ENCODE data around the gene ZNF14. TPM values are rescaled to one million over a fixed set of nuclear protein-coding genes. Genes with fewer than 3 reads are reported as not detected.
A peak's percentile ranks its signal among the peaks of the same experiment; 100 is the strongest.

ZNF14 gene
- total and polyA plus RNA-seq, 2 of the 13 experiments (the other 11 are each of a cell fraction or from before 2014, with no cell fraction given), result 1.9 to 6.2 TPM

DNA sequence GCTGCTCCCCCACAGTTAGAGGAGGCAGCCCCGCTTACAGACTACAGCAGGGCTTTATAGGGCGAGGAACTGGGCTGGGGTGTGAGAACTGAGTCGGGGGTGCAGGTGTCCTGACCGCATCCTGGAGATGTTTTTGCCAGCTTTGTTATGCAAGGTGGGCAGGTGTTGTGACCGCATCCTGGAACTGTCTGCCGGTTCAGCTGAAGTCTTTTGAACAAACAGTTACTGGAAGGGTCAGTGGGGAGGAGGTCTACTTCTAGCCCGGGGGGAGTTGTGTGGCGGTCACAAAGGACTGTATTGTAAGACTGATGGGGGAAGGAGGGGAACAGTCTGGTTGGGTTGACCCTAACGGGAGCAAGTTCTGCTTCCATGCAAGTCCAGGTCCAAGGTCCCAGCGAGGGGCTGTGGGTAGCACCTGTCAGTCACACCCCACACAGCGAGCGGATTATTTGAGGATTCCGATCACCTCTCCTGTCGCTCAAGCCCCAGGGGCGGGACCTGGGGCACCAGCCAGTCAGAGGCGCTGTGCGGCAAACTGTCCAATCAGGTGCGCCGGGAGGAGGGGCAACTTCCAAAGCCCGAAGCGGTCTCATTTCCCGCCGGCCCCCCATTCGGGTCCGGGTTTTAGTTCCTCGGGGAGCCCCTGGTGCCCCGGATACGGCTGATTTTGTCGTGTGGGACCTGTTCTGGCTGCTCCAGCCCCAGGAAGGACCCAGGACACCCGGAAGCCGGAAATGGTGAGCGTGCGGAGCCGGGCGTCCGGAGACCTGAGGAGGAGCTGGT is 64.5 kb downstream of the ZNF14 start, which contains the start of gene ZNF101 (continued):
- TF ChIP-seq HNRNPL (IDR thresholded peaks at IDR 0.05; ENCODE audit: low read depth, low read length), result no peak
- TF ChIP-seq RORA (CRISPR knock-in tag; IDR thresholded peaks at IDR 0.05), result no peak
- TF ChIP-seq, protein P1, sequence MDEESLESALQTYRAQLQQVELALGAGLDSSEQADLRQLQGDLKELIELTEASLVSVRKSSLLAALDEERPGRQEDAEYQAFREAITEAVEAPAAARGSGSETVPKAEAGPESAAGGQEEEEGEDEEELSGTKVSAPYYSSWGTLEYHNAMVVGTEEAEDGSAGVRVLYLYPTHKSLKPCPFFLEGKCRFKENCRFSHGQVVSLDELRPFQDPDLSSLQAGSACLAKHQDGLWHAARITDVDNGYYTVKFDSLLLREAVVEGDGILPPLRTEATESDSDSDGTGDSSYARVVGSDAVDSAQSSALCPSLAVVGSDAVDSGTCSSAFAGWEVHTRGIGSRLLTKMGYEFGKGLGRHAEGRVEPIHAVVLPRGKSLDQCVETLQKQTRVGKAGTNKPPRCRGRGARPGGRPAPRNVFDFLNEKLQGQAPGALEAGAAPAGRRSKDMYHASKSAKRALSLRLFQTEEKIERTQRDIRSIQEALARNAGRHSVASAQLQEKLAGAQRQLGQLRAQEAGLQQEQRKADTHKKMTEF (CRISPR knock-in tag; IDR thresholded peaks at IDR 0.05), result 0 out of 2 replicates have a peak, but pooled peaks have one; percentile 64
- TF ChIP-seq FIP1L1 (IDR thresholded peaks at IDR 0.05; ENCODE audit: borderline replicate concordance, insufficient read depth, low read depth, low read length), result no peak
- TF ChIP-seq ZNF598 (CRISPR knock-in tag; IDR thresholded peaks at IDR 0.05; ENCODE audit: borderline replicate concordance), result no peak; the same call in 1 of the 2 replicates
- TF ChIP-seq ZFP36L1 (CRISPR knock-in tag; IDR thresholded peaks at IDR 0.05), result no peak
- peak; percentile 70 for TF ChIP-seq DMAP1 (CRISPR knock-in tag; IDR thresholded peaks at IDR 0.05)
- TF ChIP-seq, protein P2, sequence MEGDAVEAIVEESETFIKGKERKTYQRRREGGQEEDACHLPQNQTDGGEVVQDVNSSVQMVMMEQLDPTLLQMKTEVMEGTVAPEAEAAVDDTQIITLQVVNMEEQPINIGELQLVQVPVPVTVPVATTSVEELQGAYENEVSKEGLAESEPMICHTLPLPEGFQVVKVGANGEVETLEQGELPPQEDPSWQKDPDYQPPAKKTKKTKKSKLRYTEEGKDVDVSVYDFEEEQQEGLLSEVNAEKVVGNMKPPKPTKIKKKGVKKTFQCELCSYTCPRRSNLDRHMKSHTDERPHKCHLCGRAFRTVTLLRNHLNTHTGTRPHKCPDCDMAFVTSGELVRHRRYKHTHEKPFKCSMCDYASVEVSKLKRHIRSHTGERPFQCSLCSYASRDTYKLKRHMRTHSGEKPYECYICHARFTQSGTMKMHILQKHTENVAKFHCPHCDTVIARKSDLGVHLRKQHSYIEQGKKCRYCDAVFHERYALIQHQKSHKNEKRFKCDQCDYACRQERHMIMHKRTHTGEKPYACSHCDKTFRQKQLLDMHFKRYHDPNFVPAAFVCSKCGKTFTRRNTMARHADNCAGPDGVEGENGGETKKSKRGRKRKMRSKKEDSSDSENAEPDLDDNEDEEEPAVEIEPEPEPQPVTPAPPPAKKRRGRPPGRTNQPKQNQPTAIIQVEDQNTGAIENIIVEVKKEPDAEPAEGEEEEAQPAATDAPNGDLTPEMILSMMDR (CRISPR knock-in tag; IDR thresholded peaks at IDR 0.05), result 0 out of 2 replicates have a peak, but pooled peaks have one; percentile 4
- TF ChIP-seq, protein P3, sequence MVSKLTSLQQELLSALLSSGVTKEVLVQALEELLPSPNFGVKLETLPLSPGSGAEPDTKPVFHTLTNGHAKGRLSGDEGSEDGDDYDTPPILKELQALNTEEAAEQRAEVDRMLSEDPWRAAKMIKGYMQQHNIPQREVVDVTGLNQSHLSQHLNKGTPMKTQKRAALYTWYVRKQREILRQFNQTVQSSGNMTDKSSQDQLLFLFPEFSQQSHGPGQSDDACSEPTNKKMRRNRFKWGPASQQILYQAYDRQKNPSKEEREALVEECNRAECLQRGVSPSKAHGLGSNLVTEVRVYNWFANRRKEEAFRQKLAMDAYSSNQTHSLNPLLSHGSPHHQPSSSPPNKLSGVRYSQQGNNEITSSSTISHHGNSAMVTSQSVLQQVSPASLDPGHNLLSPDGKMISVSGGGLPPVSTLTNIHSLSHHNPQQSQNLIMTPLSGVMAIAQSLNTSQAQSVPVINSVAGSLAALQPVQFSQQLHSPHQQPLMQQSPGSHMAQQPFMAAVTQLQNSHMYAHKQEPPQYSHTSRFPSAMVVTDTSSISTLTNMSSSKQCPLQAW (CRISPR knock-in tag; IDR thresholded peaks at IDR 0.05), result peak; percentile 45; the same call in 1 of the 2 replicates
- TF ChIP-seq ZNF878 (CRISPR knock-in tag; IDR thresholded peaks at IDR 0.05), result 0 out of 2 replicates have a peak, but pooled peaks have one; percentile 27
- no peak for TF ChIP-seq NR3C1 (CRISPR knock-in tag; IDR thresholded peaks at IDR 0.05)
- no peak for TF ChIP-seq ZNF260 (CRISPR knock-in tag; IDR thresholded peaks at IDR 0.05; ENCODE audit: borderline replicate concordance, low read depth)
- TF ChIP-seq, protein P4, sequence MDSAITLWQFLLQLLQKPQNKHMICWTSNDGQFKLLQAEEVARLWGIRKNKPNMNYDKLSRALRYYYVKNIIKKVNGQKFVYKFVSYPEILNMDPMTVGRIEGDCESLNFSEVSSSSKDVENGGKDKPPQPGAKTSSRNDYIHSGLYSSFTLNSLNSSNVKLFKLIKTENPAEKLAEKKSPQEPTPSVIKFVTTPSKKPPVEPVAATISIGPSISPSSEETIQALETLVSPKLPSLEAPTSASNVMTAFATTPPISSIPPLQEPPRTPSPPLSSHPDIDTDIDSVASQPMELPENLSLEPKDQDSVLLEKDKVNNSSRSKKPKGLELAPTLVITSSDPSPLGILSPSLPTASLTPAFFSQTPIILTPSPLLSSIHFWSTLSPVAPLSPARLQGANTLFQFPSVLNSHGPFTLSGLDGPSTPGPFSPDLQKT (CRISPR knock-in tag; IDR thresholded peaks at IDR 0.05; ENCODE audit: borderline replicate concordance), result no peak
- TF ChIP-seq MIXL1 (CRISPR knock-in tag; IDR thresholded peaks at IDR 0.05), result no peak
- peak; percentile 68; the same call in 1 of the 2 replicates for TF ChIP-seq ZMYM4 (CRISPR knock-in tag; IDR thresholded peaks at IDR 0.05)
- TF ChIP-seq ZNF703 (CRISPR knock-in tag; IDR thresholded peaks at IDR 0.05; ENCODE audit: borderline replicate concordance), result peak; percentile 86; the same call in 1 of the 2 replicates
- no peak for TF ChIP-seq ZNF180 (CRISPR knock-in tag; IDR thresholded peaks at IDR 0.05; ENCODE audit: borderline replicate concordance, low read depth)
- no peak for TF ChIP-seq EHMT2 (IDR thresholded peaks at IDR 0.05; ENCODE audit: borderline replicate concordance, low read depth, low read length)
- TF ChIP-seq ETV6 (CRISPR knock-in tag; conservative IDR thresholded peaks at IDR 0.05), result no peak
- peak in 1 of 2 experiments; percentile 75; a peak in 2 of 4 replicates for TF ChIP-seq KLF16 (CRISPR knock-in tag; IDR thresholded peaks at IDR 0.05)
- TF ChIP-seq ZEB1 (IDR thresholded peaks at IDR 0.05; ENCODE audit: insufficient replicate concordance, low read depth), result peak; percentile 88
- TF ChIP-seq, protein P5, sequence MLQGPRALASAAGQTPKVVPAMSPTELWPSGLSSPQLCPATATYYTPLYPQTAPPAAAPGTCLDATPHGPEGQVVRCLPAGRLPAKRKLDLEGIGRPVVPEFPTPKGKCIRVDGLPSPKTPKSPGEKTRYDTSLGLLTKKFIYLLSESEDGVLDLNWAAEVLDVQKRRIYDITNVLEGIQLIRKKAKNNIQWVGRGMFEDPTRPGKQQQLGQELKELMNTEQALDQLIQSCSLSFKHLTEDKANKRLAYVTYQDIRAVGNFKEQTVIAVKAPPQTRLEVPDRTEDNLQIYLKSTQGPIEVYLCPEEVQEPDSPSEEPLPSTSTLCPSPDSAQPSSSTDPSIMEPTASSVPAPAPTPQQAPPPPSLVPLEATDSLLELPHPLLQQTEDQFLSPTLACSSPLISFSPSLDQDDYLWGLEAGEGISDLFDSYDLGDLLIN (CRISPR knock-in tag; IDR thresholded peaks at IDR 0.05; ENCODE audit: borderline replicate concordance), result no peak
